SK-N-SH treated with all-trans-retinoic acid at 6 μM for 48 hours (cell line): ENCODE data around the gene TMEM120B.
A peak's percentile ranks its signal among the peaks of the same experiment; 100 is the strongest.

Experiments
- ATAC-seq: fragments of 200-7000 bp; cut with Tn5 transposase; 3 replicates; pipeline ENCODE4 v1.9.1; 2020; ENCODE audit warnings: mild to moderate bottlenecking, moderate library complexity
- ARNTL ChIP-seq: fragments of 450-650 bp; formaldehyde crosslinking; IDR thresholded peaks from 2 replicates; pipeline ENCODE4 v1.5.0; 2020; ENCODE audit warnings: low read depth, mild to moderate bottlenecking, moderate library complexity, borderline replicate concordance
- CSDC2 ChIP-seq: fragments of 250-450 bp; sonication (Bioruptor Pico); IDR thresholded peaks from 2 replicates; pipeline ENCODE4 v1.5.0; 2020; ENCODE audit warnings: mild to moderate bottlenecking, moderate library complexity
- POU6F1 ChIP-seq: fragments of 250-450 bp; sonication (Bioruptor Pico); IDR thresholded peaks from 2 replicates; pipeline ENCODE4 v1.8.0; 2021; ENCODE audit warnings: low read depth, mild to moderate bottlenecking, moderate library complexity, borderline replicate concordance
- PPARA ChIP-seq: fragments of 250-450 bp; sonication (Bioruptor Pico); IDR thresholded peaks from 2 replicates; pipeline ENCODE4 v1.5.0; 2020; ENCODE audit warnings: mild to moderate bottlenecking, borderline replicate concordance
- SNAI2 ChIP-seq: fragments of 250-450 bp; sonication (Bioruptor Pico); IDR thresholded peaks from 2 replicates; pipeline ENCODE4 v1.5.0; 2020; ENCODE audit warnings: mild to moderate bottlenecking, moderate library complexity
- TOX ChIP-seq: fragments of 250-450 bp; sonication (Bioruptor Pico); IDR thresholded peaks from 2 replicates; pipeline ENCODE4 v1.8.0; 2021; ENCODE audit warnings: mild to moderate bottlenecking, moderate library complexity, borderline replicate concordance
- ZC3H10 ChIP-seq: fragments of 250-450 bp; sonication (Bioruptor Pico); IDR thresholded peaks from 2 replicates; pipeline ENCODE4 v1.5.1; 2021; ENCODE audit warnings: mild to moderate bottlenecking, moderate library complexity
- ZFP3 ChIP-seq: fragments of 250-450 bp; sonication (Bioruptor Pico); IDR thresholded peaks from 2 replicates; pipeline ENCODE4 v1.5.0; 2020; ENCODE audit warnings: mild to moderate bottlenecking, moderate library complexity
- ZNF8 ChIP-seq: fragments of 450-650 bp; formaldehyde crosslinking; IDR thresholded peaks from 2 replicates; pipeline ENCODE4 v1.5.0; 2020; ENCODE audit warnings: mild to moderate bottlenecking, moderate library complexity
- TF ChIP-seq, protein P1 (sequence below): fragments of 250-450 bp; sonication (Bioruptor Pico); IDR thresholded peaks from 2 replicates; pipeline ENCODE4 v1.5.0; 2020; ENCODE audit warnings: mild to moderate bottlenecking, moderate library complexity
- TF ChIP-seq, protein P2 (sequence below): fragments of 250-450 bp; sonication (Bioruptor Pico); IDR thresholded peaks from 2 replicates; pipeline ENCODE4 v1.8.0; 2020; ENCODE audit warnings: mild to moderate bottlenecking, moderate library complexity, borderline replicate concordance
- TF ChIP-seq, protein P3 (sequence below): fragments of 250-450 bp; sonication (Bioruptor Pico); IDR thresholded peaks from 2 replicates; pipeline ENCODE4 v1.5.1; 2021; ENCODE audit warnings: mild to moderate bottlenecking, moderate library complexity

TMEM120B gene

GRCh38 chr12:121799842-121800693 is 87.5 kb downstream of the TMEM120B start:
- TF ChIP-seq, protein P1, sequence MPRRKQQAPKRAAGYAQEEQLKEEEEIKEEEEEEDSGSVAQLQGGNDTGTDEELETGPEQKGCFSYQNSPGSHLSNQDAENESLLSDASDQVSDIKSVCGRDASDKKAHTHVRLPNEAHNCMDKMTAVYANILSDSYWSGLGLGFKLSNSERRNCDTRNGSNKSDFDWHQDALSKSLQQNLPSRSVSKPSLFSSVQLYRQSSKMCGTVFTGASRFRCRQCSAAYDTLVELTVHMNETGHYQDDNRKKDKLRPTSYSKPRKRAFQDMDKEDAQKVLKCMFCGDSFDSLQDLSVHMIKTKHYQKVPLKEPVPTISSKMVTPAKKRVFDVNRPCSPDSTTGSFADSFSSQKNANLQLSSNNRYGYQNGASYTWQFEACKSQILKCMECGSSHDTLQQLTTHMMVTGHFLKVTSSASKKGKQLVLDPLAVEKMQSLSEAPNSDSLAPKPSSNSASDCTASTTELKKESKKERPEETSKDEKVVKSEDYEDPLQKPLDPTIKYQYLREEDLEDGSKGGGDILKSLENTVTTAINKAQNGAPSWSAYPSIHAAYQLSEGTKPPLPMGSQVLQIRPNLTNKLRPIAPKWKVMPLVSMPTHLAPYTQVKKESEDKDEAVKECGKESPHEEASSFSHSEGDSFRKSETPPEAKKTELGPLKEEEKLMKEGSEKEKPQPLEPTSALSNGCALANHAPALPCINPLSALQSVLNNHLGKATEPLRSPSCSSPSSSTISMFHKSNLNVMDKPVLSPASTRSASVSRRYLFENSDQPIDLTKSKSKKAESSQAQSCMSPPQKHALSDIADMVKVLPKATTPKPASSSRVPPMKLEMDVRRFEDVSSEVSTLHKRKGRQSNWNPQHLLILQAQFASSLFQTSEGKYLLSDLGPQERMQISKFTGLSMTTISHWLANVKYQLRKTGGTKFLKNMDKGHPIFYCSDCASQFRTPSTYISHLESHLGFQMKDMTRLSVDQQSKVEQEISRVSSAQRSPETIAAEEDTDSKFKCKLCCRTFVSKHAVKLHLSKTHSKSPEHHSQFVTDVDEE (CRISPR knock-in tag), result no peak
- peak; percentile 52; the same call in 1 of the 2 replicates for TF ChIP-seq ZFP3 (CRISPR knock-in tag)
- TF ChIP-seq, protein P2, sequence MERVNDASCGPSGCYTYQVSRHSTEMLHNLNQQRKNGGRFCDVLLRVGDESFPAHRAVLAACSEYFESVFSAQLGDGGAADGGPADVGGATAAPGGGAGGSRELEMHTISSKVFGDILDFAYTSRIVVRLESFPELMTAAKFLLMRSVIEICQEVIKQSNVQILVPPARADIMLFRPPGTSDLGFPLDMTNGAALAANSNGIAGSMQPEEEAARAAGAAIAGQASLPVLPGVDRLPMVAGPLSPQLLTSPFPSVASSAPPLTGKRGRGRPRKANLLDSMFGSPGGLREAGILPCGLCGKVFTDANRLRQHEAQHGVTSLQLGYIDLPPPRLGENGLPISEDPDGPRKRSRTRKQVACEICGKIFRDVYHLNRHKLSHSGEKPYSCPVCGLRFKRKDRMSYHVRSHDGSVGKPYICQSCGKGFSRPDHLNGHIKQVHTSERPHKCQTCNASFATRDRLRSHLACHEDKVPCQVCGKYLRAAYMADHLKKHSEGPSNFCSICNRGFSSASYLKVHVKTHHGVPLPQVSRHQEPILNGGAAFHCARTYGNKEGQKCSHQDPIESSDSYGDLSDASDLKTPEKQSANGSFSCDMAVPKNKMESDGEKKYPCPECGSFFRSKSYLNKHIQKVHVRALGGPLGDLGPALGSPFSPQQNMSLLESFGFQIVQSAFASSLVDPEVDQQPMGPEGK (CRISPR knock-in tag), result peak; percentile 96; the same call in 1 of the 2 replicates
- TF ChIP-seq, protein P3, sequence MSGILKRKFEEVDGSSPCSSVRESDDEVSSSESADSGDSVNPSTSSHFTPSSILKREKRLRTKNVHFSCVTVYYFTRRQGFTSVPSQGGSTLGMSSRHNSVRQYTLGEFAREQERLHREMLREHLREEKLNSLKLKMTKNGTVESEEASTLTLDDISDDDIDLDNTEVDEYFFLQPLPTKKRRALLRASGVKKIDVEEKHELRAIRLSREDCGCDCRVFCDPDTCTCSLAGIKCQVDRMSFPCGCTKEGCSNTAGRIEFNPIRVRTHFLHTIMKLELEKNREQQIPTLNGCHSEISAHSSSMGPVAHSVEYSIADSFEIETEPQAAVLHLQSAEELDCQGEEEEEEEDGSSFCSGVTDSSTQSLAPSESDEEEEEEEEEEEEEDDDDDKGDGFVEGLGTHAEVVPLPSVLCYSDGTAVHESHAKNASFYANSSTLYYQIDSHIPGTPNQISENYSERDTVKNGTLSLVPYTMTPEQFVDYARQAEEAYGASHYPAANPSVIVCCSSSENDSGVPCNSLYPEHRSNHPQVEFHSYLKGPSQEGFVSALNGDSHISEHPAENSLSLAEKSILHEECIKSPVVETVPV (CRISPR knock-in tag), result no peak
- TF ChIP-seq CSDC2 (CRISPR knock-in tag), result no peak
- peak; percentile 15 for ATAC-seq

- ATAC-seq, result no peak
- TF ChIP-seq CSDC2 (CRISPR knock-in tag) (0 out of 2 replicates have a peak, but pooled peaks have one; percentile 13), ZFP3 (CRISPR knock-in tag) (0 out of 2 replicates have a peak, but pooled peaks have one; percentile 45), SNAI2 (CRISPR knock-in tag) (no peak), ZNF8 (CRISPR knock-in tag) (no peak), TOX (CRISPR knock-in tag) (no peak), ARNTL (CRISPR knock-in tag) (no peak), PPARA (no peak)
- TF ChIP-seq, protein P3 (CRISPR knock-in tag), result no peak
Measured at GRCh38 chr12:121800694-121801594, 88.4 kb downstream of the TMEM120B start.

GRCh38 chr12:121801595-121802484 is 89.3 kb downstream of the TMEM120B start:
- no peak for ATAC-seq
- TF ChIP-seq ZC3H10, result 0 out of 2 replicates have a peak, but pooled peaks have one; percentile 32
- no peak for TF ChIP-seq POU6F1 (CRISPR knock-in tag)
- TF ChIP-seq ZNF8 (CRISPR knock-in tag), result no peak
- TF ChIP-seq, protein P2 (CRISPR knock-in tag), result 0 out of 2 replicates have a peak, but pooled peaks have one; percentile 15
- TF ChIP-seq TOX (CRISPR knock-in tag), result peak; percentile 43; the same call in 1 of the 2 replicates
